Neuron (in vitro differentiated cells): ENCODE data around the gene CSRNP3.

Experiments used
- H2AFZ ChIP-seq: one replicate; pipeline ENCODE4 v1.6.1; 2013; ENCODE audit warnings: low read depth, mild to moderate bottlenecking, inconsistent platforms, low read length, moderate library complexity
- H3K27me3 ChIP-seq: one replicate; pipeline ENCODE4 v1.6.1; 2013; ENCODE audit warnings: low read length; ENCODE audit not compliant: insufficient read depth
- H3K36me3 ChIP-seq: one replicate; pipeline ENCODE4 v1.6.1; 2013; ENCODE audit warnings: low read length; ENCODE audit not compliant: insufficient read depth
- H3K4me1 ChIP-seq: one replicate; pipeline ENCODE4 v1.6.1; 2013; ENCODE audit warnings: low read length; ENCODE audit not compliant: insufficient read depth
- H3K4me3 ChIP-seq: 2 replicates; pipeline ENCODE4 v1.5.1; 2013; ENCODE audit warnings: mild to moderate bottlenecking, low read length, moderate library complexity
- H3K9me3 ChIP-seq: one replicate; pipeline ENCODE4 v1.6.1; 2013; ENCODE audit warnings: low read length

The CSRNP3 gene

DNA sequence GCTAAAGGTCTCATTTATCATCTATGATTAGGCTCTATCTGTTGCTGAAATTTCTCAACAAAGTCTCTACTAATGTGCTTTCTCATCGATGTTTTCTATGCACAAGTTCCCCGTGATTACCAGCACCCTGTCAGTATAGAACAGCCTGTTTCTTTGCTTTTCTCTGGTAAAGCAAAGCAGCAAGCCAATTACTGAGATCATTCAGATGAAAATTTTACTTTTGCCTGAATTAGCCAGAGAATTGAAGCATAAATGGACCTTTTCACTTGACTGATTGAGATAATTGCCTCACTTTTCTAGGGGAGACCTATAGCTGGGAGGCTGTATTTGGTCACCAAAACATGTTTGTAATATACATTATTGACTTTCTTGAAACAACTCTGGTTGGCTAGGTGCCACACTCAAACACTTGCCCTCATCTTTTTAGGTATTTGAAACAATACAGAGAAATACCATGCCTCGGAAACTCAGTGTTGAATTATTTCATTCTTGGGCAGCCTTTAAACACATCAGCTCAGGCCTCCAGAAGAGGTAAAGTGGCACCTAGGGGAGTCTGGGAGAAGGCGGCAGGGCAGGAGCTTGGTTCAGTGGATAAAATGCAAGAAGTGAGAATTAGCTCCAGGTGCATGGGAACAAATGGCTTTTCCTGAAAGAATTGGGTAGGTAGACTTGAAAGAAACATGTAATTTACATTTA is 228.4 kb downstream of the CSRNP3 start:
- Histone ChIP-seq H3K4me3 (no peak overlapping the region), H3K36me3 (no peaks in the 10 kb centered on the region), H3K9me3 (no peaks in the 10 kb centered on the region)

DNA sequence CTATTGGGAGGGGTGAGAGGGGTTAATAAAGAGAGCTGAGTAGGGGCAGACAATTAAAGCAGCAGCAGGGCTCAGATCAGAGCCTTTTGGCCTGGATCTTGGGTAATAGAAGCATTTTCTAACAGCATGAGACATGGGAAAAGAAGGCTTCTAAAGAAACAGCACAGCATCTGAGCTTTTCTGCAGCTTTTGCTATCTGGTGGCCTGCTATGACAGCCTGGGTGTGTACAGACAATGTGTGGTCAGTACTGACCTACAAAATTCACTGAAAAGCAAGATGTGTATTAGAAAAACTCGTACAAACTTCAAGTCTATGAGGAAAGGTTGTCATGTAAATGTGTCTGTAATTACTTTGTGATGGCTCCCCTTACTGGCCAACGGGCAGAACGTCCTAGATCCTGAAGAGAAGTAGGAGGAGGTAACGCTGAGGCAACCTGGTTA is 229.0 kb downstream of the CSRNP3 start:
- Histone ChIP-seq H3K27me3 (no peaks in the 10 kb centered on the region), H3K4me1 (peaks cover 22% of the 10 kb centered on the region), H3K9me3 (no peaks in the 10 kb centered on the region), H3K36me3 (no peaks in the 10 kb centered on the region), H2AFZ (no peak overlapping the region), H3K4me3 (no peak overlapping the region)

More for the DNA sequence above, 228.4 kb downstream of the CSRNP3 start:
- no peak overlapping the region for H2AFZ ChIP-seq
- H3K4me1 ChIP-seq, result peaks cover 22% of the 10 kb centered on the region
- H3K27me3 ChIP-seq, result no peaks in the 10 kb centered on the region

DNA sequence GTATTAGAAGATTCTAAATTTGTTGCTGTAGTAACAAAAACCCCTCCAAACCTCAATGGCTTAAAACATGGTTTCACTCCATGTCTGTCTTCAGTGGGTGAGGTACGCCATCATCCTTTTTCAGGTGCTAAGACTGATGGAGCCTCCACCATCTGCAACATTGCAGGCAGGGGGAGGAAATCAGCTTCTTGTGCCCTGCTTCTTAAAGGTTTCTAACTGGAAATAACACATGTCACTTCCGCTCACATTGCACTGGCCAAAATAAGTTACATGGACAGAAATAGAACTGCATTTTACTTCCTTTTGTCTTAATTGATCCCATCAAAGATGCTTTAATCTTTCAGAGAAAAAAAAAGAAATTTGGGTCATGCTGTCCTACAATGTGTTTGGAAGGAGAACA is 230.4 kb downstream of the CSRNP3 start:
- no peak overlapping the region for H3K4me3 ChIP-seq
- no peak overlapping the region for H2AFZ ChIP-seq
- H3K27me3 ChIP-seq, result no peaks in the 10 kb centered on the region
- H3K36me3 ChIP-seq, result no peaks in the 10 kb centered on the region
- peaks cover 22% of the 10 kb centered on the region for H3K4me1 ChIP-seq
- H3K9me3 ChIP-seq, result no peaks in the 10 kb centered on the region

DNA sequence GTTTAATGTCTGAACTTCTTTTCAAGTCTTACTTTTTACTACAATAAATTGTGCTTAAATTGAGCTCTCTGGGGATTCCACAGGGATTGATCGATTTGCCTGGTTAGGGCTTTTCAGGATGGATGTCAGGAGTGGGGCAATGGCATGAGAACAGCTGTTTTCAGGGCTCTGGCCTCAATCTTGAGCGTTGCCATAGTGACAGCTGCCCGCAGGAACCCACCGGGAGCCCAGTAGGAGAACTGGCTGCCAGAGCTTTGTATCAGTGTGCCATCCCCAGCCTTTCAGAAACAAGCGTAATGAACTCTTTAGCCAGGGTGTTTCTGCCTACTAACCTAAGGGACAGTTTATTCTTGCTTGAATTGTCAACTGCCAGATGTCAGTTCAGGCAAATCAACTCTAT is 231.0 kb downstream of the CSRNP3 start:
- Histone ChIP-seq H3K27me3 (no peaks in the 10 kb centered on the region), H3K4me3 (no peak overlapping the region), H3K36me3 (no peaks in the 10 kb centered on the region), H3K9me3 (no peaks in the 10 kb centered on the region), H3K4me1 (peaks cover 22% of the 10 kb centered on the region), H2AFZ (no peak overlapping the region)

DNA sequence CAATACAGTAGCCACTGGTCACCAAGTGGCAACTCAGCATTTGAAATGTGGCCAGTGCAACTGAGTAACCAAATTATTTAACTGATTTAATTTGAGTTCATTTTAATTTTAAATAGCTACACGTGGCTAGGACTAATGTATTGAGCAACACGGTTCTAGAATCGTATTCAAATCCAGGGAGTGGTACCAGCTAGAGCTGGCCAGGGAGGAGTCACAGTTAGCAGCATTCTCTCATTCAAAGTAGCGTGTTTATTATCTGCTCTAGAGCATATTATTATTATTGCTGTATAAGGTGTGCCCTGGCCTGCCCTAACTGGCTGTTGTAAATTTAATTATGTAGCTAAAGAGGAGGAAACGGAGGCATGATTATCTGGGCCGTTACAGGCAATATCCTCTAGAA is 231.6 kb downstream of the CSRNP3 start:
- Histone ChIP-seq H3K4me3 (no peak overlapping the region), H2AFZ (no peak overlapping the region), H3K4me1 (peaks cover 22% of the 10 kb centered on the region)

DNA sequence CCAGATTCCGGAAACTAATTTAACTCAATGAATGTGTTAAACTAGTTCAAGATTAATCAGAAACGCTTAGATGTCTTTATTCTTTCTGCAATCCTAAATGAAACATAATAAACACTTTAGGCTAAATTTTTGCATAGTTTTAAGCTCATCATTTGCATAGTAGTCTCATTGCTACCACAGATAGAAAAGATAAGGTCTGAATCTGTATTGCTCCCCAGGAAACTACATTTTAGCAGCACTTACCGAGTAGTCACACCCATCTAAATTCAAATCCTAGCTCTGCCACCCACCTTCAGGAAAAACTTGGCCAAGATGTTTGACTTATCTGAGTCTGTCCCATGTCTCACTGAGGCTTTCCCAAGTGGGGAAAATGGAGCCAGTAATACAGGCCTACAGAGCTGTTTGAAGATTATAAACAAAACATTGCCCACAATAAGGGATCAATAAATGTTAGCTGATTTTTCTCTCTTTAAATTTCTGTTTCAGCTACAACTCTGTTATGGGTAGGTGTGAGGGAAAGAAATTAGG is 237.5 kb downstream of the CSRNP3 start:
- Histone ChIP-seq H3K4me3 (no peak overlapping the region), H3K27me3 (no peaks in the 10 kb centered on the region), H3K9me3 (no peaks in the 10 kb centered on the region), H2AFZ (no peak overlapping the region), H3K36me3 (no peaks in the 10 kb centered on the region), H3K4me1 (no peaks in the 10 kb centered on the region)

More for the DNA sequence above, 231.6 kb downstream of the CSRNP3 start:
- no peaks in the 10 kb centered on the region for H3K27me3 ChIP-seq
- H3K9me3 ChIP-seq, result no peaks in the 10 kb centered on the region
- H3K36me3 ChIP-seq, result no peaks in the 10 kb centered on the region

DNA sequence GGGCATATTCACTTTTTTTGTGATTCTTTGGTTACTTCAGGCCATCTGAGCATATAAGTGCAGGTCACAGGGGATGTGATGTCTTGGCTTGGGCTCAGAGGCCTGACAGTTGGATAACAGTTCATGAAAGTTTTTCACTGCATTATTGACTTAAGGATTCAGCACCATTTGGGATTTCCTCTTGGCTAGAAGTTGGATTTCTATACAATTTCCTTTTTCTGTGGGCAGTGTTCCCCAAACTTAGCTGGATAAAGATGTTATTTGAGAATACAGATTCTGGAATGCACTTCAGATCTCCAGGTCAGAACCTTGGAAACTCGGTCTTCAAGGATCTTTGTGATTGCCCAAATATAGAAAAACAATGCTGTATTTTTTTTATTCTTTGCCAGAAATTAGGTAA is 246.6 kb downstream of the CSRNP3 start:
- no peaks in the 10 kb centered on the region for H3K27me3 ChIP-seq
- H2AFZ ChIP-seq, result no peak overlapping the region
- H3K4me3 ChIP-seq, result no peak overlapping the region
- no peaks in the 10 kb centered on the region for H3K9me3 ChIP-seq
- no peaks in the 10 kb centered on the region for H3K36me3 ChIP-seq
- no peaks in the 10 kb centered on the region for H3K4me1 ChIP-seq

DNA sequence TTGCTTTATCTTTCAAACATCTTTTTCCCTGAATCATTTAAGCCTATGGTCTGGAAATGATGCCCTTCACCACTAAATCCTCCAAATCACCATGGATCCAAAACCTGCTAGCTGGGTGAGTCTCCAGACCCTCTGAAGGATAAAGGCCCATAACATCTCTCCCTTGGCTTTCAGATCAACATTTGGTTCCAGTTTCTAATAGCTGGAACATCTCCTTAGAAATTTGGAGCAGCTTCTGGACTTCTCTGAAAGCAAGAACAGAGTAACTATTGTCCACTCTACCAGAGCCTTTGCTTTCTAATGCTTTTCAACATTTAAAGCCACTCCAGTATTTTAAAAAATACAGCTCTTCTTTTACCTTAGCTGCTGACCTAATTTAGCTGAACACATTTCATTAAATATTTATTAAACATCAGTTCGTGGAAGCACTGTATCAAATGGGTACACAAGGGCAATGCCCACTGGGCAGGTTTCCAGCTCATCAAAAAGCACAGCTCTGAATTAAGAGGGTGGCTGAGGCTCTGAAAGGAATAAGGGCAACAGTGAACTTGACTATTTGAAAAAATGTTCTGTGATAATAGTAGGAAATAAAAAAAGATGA is 249.2 kb downstream of the CSRNP3 start:
- H3K4me3 ChIP-seq, result no peak overlapping the region
- no peaks in the 10 kb centered on the region for H3K27me3 ChIP-seq
- no peaks in the 10 kb centered on the region for H3K36me3 ChIP-seq
- no peak overlapping the region for H2AFZ ChIP-seq
- no peaks in the 10 kb centered on the region for H3K4me1 ChIP-seq
- H3K9me3 ChIP-seq, result no peaks in the 10 kb centered on the region

DNA sequence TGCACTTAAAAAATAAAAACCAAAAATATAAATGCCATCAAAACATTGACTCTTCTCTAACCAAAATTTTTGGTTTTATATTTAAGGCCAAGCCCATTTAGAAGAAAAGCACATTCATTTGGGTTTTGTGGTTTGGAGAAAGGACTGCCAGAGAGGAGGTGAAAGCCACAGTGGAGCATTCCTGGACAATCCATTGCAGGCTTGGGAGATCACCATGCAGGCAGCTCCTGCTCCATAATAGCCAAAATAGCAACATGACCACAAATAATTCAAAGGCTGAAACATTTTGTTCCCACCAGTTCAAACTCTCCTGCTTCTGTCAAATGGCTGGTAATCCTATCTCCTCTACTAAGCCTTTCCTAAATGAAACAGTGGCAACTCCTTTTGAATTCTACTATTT is 251.0 kb downstream of the CSRNP3 start:
- Histone ChIP-seq H3K4me1 (no peaks in the 10 kb centered on the region), H2AFZ (no peak overlapping the region)

DNA sequence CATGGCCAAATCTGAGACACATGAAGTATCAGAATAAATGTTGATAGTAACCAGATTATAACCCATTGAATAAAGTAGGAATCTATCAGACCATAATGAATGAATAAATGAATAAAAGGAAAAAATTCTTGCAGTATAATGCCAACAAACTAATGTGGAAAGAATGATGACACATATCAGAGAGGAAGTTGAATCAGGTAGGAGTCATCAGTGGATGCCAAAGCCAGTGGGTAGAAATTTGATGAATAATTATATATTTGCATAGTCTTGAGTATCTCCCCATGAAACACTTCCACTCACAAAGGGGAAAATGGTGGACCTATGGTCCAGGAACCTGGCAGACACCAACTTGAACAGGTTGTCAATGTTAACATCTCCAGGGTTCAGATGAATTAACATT is 255.9 kb downstream of the CSRNP3 start:
- Histone ChIP-seq H3K27me3 (no peaks in the 10 kb centered on the region), H2AFZ (no peak overlapping the region)

More for the DNA sequence above, 251.0 kb downstream of the CSRNP3 start:
- H3K27me3 ChIP-seq, result no peaks in the 10 kb centered on the region
- H3K9me3 ChIP-seq, result no peaks in the 10 kb centered on the region
- H3K4me3 ChIP-seq, result no peak overlapping the region
- no peaks in the 10 kb centered on the region for H3K36me3 ChIP-seq

More for the DNA sequence above, 255.9 kb downstream of the CSRNP3 start:
- Histone ChIP-seq H3K4me3 (no peak overlapping the region), H3K9me3 (no peaks in the 10 kb centered on the region), H3K4me1 (no peaks in the 10 kb centered on the region), H3K36me3 (no peaks in the 10 kb centered on the region)
